Endothelial cell (in vitro differentiated cells): Measurements from ENCODE around the gene ILKAP. TPM values are rescaled to one million over a fixed set of nuclear protein-coding genes. Genes with fewer than 3 reads are reported as not detected.

ENCODE experiments used
- DNase-seq: peaks from one replicate; pipeline ENCODE4 v3.0.0; 2021; ENCODE audit warnings: low spot score
- H3K27ac Mint-ChIP-seq: one replicate; pipeline ENCODE4 v1.8.0; 2021; ENCODE audit warnings: mixed read lengths, inconsistent platforms; ENCODE audit not compliant: unreplicated experiment
- H3K27me3 Mint-ChIP-seq: one replicate; pipeline ENCODE4 v1.8.0; 2021; ENCODE audit warnings: mild to moderate bottlenecking, moderate library complexity, mixed read lengths, inconsistent platforms; ENCODE audit not compliant: unreplicated experiment
- H3K36me3 Mint-ChIP-seq: one replicate; pipeline ENCODE4 v1.8.0; 2021; ENCODE audit warnings: mild to moderate bottlenecking, low read depth, mixed read lengths, inconsistent platforms; ENCODE audit not compliant: unreplicated experiment
- H3K4me1 Mint-ChIP-seq: one replicate; pipeline ENCODE4 v1.8.0; 2021; ENCODE audit warnings: mild to moderate bottlenecking, mixed read lengths, inconsistent platforms; ENCODE audit not compliant: unreplicated experiment
- H3K4me3 Mint-ChIP-seq: one replicate; pipeline ENCODE4 v1.8.0; 2021; ENCODE audit warnings: mild to moderate bottlenecking, mixed read lengths, inconsistent platforms; ENCODE audit not compliant: unreplicated experiment
- H3K9me3 Mint-ChIP-seq: one replicate; pipeline ENCODE4 v1.8.0; 2021; ENCODE audit warnings: mixed read lengths, inconsistent platforms; ENCODE audit not compliant: unreplicated experiment
- total RNA-seq: library from RNA; stranded (reverse); fragmentation: NEBNext Ultra II Directional; extraction: Animal tissue kit (Norgen Biotek cat#: 25700); gene quantifications from one replicate; pipeline ENCODE4 v1.2.1, GENCODE V29; 2021; ENCODE audit not compliant: unreplicated experiment
- TF ChIP-seq, protein P1 (sequence below): fragments of 200-600 bp; sonication (generic); IDR thresholded peaks from one replicate; pipeline ENCODE4 v1.5.0; 2021; ENCODE audit warnings: antibody characterized with exemption; ENCODE audit not compliant: unreplicated experiment

The ILKAP gene
- total RNA-seq, 1 donor from 2014 or later: 43.0 TPM

DNA sequence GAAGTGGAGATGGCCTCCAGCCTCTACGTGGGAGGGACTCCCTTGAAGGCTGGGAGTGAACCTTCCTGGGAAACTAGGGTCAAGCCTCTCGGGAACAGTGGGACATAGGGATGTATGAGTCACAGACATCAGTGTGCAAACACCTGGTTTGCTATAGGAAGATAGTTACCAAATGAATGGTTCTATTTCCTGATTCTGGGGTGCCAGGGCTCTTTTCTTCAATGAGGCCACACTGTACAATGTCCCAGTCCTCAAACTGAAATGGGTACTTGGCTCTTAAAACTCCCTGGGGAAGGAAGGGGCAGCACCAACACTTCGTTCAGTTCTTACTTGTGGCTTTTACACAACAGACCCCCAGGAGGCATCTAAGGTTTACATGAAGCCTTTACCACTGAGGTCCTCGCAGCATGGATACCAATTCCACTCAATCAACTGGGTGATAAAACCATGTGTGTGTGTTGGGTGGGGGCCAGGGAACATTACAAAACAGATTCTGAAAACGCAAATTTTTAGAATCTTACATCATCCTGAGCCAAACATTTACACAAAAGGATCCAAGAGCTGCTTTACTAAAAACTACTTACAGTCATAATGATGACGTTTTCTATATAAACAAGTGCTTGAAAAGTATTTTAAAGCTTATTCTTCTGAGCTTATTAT lies 34.3 kb downstream of the ILKAP start:
- TF ChIP-seq, protein P1, sequence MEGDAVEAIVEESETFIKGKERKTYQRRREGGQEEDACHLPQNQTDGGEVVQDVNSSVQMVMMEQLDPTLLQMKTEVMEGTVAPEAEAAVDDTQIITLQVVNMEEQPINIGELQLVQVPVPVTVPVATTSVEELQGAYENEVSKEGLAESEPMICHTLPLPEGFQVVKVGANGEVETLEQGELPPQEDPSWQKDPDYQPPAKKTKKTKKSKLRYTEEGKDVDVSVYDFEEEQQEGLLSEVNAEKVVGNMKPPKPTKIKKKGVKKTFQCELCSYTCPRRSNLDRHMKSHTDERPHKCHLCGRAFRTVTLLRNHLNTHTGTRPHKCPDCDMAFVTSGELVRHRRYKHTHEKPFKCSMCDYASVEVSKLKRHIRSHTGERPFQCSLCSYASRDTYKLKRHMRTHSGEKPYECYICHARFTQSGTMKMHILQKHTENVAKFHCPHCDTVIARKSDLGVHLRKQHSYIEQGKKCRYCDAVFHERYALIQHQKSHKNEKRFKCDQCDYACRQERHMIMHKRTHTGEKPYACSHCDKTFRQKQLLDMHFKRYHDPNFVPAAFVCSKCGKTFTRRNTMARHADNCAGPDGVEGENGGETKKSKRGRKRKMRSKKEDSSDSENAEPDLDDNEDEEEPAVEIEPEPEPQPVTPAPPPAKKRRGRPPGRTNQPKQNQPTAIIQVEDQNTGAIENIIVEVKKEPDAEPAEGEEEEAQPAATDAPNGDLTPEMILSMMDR: no peak
- Mint-ChIP-seq H3K27ac (no peak overlapping the region), H3K36me3 (peaks cover 22% of the 10 kb centered on the region), H3K9me3 (no peaks in the 10 kb centered on the region), H3K4me1 (peaks cover 10% of the 10 kb centered on the region), H3K27me3 (peaks cover 13% of the 10 kb centered on the region), H3K4me3 (no peak overlapping the region)
- DNase-seq: no peak

GRCh38 chr2:238168196-238169047 lies 35.1 kb downstream of the ILKAP start:
- Mint-ChIP-seq H3K4me3 (no peak overlapping the region), H3K27me3 (peaks cover 13% of the 10 kb centered on the region), H3K9me3 (no peaks in the 10 kb centered on the region), H3K27ac (no peak overlapping the region), H3K4me1 (peaks cover 10% of the 10 kb centered on the region), H3K36me3 (peaks cover 16% of the 10 kb centered on the region)
- TF ChIP-seq, protein P1: no peak
- no peak for DNase-seq

- Mint-ChIP-seq H3K27ac (no peak overlapping the region), H3K4me1 (peaks cover 6% of the 10 kb centered on the region), H3K27me3 (peaks cover 10% of the 10 kb centered on the region), H3K36me3 (peaks cover 9% of the 10 kb centered on the region), H3K9me3 (no peaks in the 10 kb centered on the region), H3K4me3 (no peak overlapping the region)
- DNase-seq: no peak
- TF ChIP-seq, protein P1: no peak
Observed at GRCh38 chr2:238167761-238168160, 35.7 kb downstream of the ILKAP start.

DNA sequence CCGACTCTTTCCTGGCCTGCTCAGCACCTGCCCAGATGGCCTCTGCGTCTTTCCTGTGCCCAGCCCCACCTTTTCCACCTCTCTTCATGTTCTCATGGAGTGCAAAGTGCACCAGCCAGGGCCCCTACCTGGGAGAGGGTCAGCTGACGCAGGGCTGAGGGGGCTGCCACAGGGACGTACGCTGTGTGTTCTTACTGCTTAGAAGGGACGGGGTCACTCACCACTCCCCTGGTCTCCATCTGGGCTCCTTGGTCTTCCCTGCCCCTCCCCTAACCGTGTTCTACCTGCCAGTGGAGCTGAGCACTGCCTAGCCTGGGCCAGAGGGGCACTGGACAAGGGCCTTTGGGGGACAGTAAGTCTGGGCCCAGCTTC lies 36.2 kb downstream of the ILKAP start:
- H3K4me1 Mint-ChIP-seq: peaks cover 6% of the 10 kb centered on the region

More for the DNA sequence above, 36.2 kb downstream of the ILKAP start:
- H3K9me3 Mint-ChIP-seq: no peaks in the 10 kb centered on the region
- H3K4me3 Mint-ChIP-seq: no peak overlapping the region
- H3K27ac Mint-ChIP-seq: no peak overlapping the region
- TF ChIP-seq, protein P1: no peak
- H3K27me3 Mint-ChIP-seq: peaks cover 9% of the 10 kb centered on the region
- peaks cover 5% of the 10 kb centered on the region for H3K36me3 Mint-ChIP-seq
- no peak for DNase-seq
